Measurements from ENCODE around the gene CIB1.

Gene CIB1

GRCh38 chr15:90213818-90214204 is 19.9 kb downstream of the CIB1 start:
- H3K27ac ChIP-seq, result no peak overlapping the region
- H3K4me3 ChIP-seq, result no peak overlapping the region
- no peak for DNase-seq (ENCODE audit: low spot score)
- TF ChIP-seq CTCF (IDR thresholded peaks at IDR 0.05), result no peak

- Histone ChIP-seq H3K4me3 (no peak overlapping the region), H3K27ac (no peak overlapping the region)
- no peak for TF ChIP-seq CTCF (IDR thresholded peaks at IDR 0.05)
- no peak for DNase-seq (ENCODE audit: low spot score)
These were observed 20.5 kb downstream of the CIB1 start for GRCh38 chr15:90213122-90213817.

GRCh38 chr15:90212221-90213098 is 21.3 kb downstream of the CIB1 start:
- TF ChIP-seq CTCF (IDR thresholded peaks at IDR 0.05), result no peak
- DNase-seq (ENCODE audit: low spot score), result no peak
- peak overlapping the region in 1 of 2 donors; percentile 58 for H3K27ac ChIP-seq
- peak overlapping the region; percentile 30 for H3K4me3 ChIP-seq

- Histone ChIP-seq H3K4me3 (peak overlapping the region; percentile 30), H3K27ac (peak overlapping the region in 1 of 2 donors; percentile 58)
- TF ChIP-seq CTCF (IDR thresholded peaks at IDR 0.05), result no peak
- no peak for DNase-seq (ENCODE audit: low spot score)
These were observed 22.1 kb downstream of the CIB1 start for GRCh38 chr15:90211440-90212143.

- Histone ChIP-seq H3K27ac (peak overlapping the region in 1 of 2 donors; percentile 58), H3K4me3 (no peak overlapping the region)
- DNase-seq (ENCODE audit: low spot score), result no peak
- no peak for TF ChIP-seq CTCF (IDR thresholded peaks at IDR 0.05)
These were observed 22.7 kb downstream of the CIB1 start for GRCh38 chr15:90211009-90211408.

GRCh38 chr15:90210593-90210992 is 23.1 kb downstream of the CIB1 start:
- Histone ChIP-seq H3K4me3 (no peak overlapping the region), H3K27ac (peak overlapping the region in 1 of 2 donors; percentile 20)
- DNase-seq (ENCODE audit: low spot score), result peak; percentile 68
- no peak for TF ChIP-seq CTCF (IDR thresholded peaks at IDR 0.05)

All from coronary artery (tissue), 2 donors.